HEK293T (cell line): ENCODE data around the gene CDADC1.

Experiments used
- CTCF ChIA-PET: fragments of 350-600 bp; formaldehyde crosslinking; extraction: SDS; loops from one replicate; lab custom pipeline; 2021; ENCODE audit warnings: antibody characterized with exemption, inconsistent platforms; lab: Yijun Ruan, JAX
- POLR2A ChIA-PET: fragments of 350-600 bp; formaldehyde crosslinking; extraction: SDS; loops from one replicate; lab custom pipeline; 2020; ENCODE audit warnings: antibody characterized with exemption, inconsistent platforms; lab: Yijun Ruan, JAX
- DNase-seq: peaks from one replicate; pipeline ENCODE4 v3.0.0; 2012; ENCODE audit warnings: mixed read lengths; ENCODE audit errors: extremely low spot score
- ARNT ChIP-seq: fragments of 450-650 bp; IDR thresholded peaks from 2 replicates; pipeline ENCODE4 v1.6.1; 2017; ENCODE audit warnings: mild to moderate bottlenecking
- BHLHE40 ChIP-seq: fragments of 450-650 bp; IDR thresholded peaks from 2 replicates; pipeline ENCODE4 v1.6.1; 2016; ENCODE audit warnings: mild to moderate bottlenecking, moderate library complexity, borderline replicate concordance
- CTBP1 ChIP-seq: fragments of 450-650 bp; IDR thresholded peaks from 2 replicates; pipeline ENCODE4 v1.6.1; 2016; ENCODE audit warnings: borderline replicate concordance
- ELF4 ChIP-seq: fragments of 450-650 bp; IDR thresholded peaks from 2 replicates; pipeline ENCODE4 v1.6.1; 2017; ENCODE audit warnings: antibody characterized with exemption
- FOXA1 ChIP-seq: fragments of 450-650 bp; IDR thresholded peaks from 2 replicates; pipeline ENCODE4 v1.6.1; 2016; ENCODE audit warnings: mild to moderate bottlenecking
- FOXK2 ChIP-seq: fragments of 450-650 bp; IDR thresholded peaks from 2 replicates; pipeline ENCODE4 v1.6.1; 2016; ENCODE audit warnings: mild to moderate bottlenecking
- FOXM1 ChIP-seq: fragments of 450-650 bp; IDR thresholded peaks from 2 replicates; pipeline ENCODE4 v1.6.1; 2017; ENCODE audit warnings: mild to moderate bottlenecking, borderline replicate concordance
- HDGF ChIP-seq: fragments of 450-650 bp; IDR thresholded peaks from 2 replicates; pipeline ENCODE4 v1.6.1; 2017; ENCODE audit warnings: antibody characterized with exemption, borderline replicate concordance
- L3MBTL2 ChIP-seq: fragments of 450-650 bp; conservative IDR thresholded peaks from 2 replicates; pipeline ENCODE4 v1.6.1; 2016; ENCODE audit warnings: mild to moderate bottlenecking
- LEF1 ChIP-seq: fragments of 450-650 bp; IDR thresholded peaks from 2 replicates; pipeline ENCODE4 v1.6.1; 2017; ENCODE audit warnings: mild to moderate bottlenecking, borderline replicate concordance
- NFRKB ChIP-seq: fragments of 450-650 bp; IDR thresholded peaks from 2 replicates; pipeline ENCODE4 v1.6.1; 2016; ENCODE audit warnings: mild to moderate bottlenecking, moderate library complexity
- PKNOX1 ChIP-seq: fragments of 450-650 bp; IDR thresholded peaks from 2 replicates; pipeline ENCODE4 v1.6.1; 2016
- SP1 ChIP-seq: fragments of 450-650 bp; IDR thresholded peaks from 2 replicates; pipeline ENCODE4 v1.6.1; 2017
- SUZ12 ChIP-seq: fragments of 450-650 bp; IDR thresholded peaks from 2 replicates; pipeline ENCODE4 v1.6.1; 2016; ENCODE audit warnings: mild to moderate bottlenecking
- TARDBP ChIP-seq: fragments of 450-650 bp; IDR thresholded peaks from 2 replicates; pipeline ENCODE4 v1.6.1; 2016
- ZNF384 ChIP-seq: fragments of 450-650 bp; IDR thresholded peaks from 2 replicates; pipeline ENCODE4 v1.6.1; 2016

The CDADC1 gene

GRCh38 chr13:49248622-49249002 lies 887 bp downstream of the CDADC1 start:
- TF ChIP-seq L3MBTL2 (no peak), LEF1 (no peak), BHLHE40 (no peak), PKNOX1 (no peak), ELF4 (no peak), SUZ12 (no peak), ARNT (no peak), TARDBP (no peak), FOXA1 (no peak), NFRKB (no peak), CTBP1 (no peak), HDGF (no peak), SP1 (no peak), FOXM1 (no peak), FOXK2 (no peak), ZNF384 (no peak)
- DNase-seq, result peak; percentile 15
- POLR2A ChIA-PET, result interaction anchor here (1.2 to 2.3 kb wide), 4 partner anchors 11 to 29 kb away, joined by 3 to 15 read pairs (median 7); no protein-coding TSS in a partner anchor
- CTCF ChIA-PET, result interaction anchor here (1.0 kb wide), 1 partner anchor 17 kb away, joined by 3 read pairs; no protein-coding TSS in a partner anchor

DNA sequence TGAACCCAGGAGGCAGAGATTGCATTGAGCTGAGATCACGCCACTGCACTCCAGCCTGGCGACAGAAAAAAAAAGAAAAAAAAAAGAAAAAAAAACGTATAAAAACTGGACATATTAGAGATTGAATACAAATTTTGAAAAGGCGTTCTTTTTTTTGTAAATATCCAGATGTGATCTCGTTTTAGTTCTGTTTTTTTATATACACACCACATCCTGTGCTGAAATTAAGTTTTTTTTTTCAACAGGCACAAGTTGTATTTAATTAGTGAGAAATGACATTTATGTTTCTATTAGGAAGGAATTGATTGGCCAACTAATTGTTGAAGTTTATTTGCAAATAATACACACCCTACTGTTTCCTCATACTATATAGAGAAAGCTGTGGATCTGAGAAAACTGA lies 3.6 kb downstream of the CDADC1 start:
- ChIA-PET POLR2A (no interaction called here), CTCF (interaction anchor here (0.6 to 1.5 kb wide), 2 partner anchors 11 to 266 kb away, joined by 3 read pairs; no protein-coding TSS in a partner anchor)
- DNase-seq, result no peak
- TF ChIP-seq ELF4 (no peak), LEF1 (no peak), BHLHE40 (no peak), SP1 (no peak), FOXA1 (no peak), PKNOX1 (no peak), NFRKB (no peak), HDGF (no peak), CTBP1 (no peak), TARDBP (no peak), ZNF384 (no peak), SUZ12 (no peak), FOXK2 (no peak), ARNT (no peak), FOXM1 (no peak)

- DNase-seq, result no peak
- ChIA-PET CTCF (interaction anchor here (0.7 kb wide), 1 partner anchor 622 kb away, joined by 3 read pairs; no protein-coding TSS in a partner anchor), POLR2A (no interaction called here)
- TF ChIP-seq TARDBP, result no peak
- no peak for TF ChIP-seq SUZ12
- TF ChIP-seq ZNF384, result no peak
These were observed 5.6 kb downstream of the CDADC1 start for GRCh38 chr13:49253310-49253709.

DNA sequence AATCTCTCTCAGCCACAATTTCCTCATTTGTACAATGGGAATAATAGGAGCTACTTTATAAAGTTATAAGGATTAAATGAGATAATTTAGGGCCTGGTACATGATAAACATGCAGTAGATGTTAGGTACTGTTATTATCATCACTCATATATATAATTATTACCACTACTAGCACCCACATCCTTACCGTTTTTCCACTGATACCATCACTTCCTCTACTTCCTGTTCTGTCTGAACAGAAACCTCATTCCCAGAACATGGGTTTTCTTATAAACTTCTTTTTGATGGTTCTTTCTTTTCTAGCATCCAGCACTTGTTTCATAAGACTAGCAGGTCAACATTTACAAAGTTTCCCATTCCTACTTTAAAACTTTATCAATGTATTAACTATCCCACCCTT lies 6.3 kb downstream of the CDADC1 start:
- TF ChIP-seq LEF1 (no peak), SUZ12 (no peak), CTBP1 (no peak), ELF4 (no peak), FOXM1 (no peak), FOXA1 (no peak), SP1 (no peak), L3MBTL2 (no peak), FOXK2 (no peak), NFRKB (no peak)
- ChIA-PET CTCF (no interaction called here), POLR2A (no interaction called here)
- DNase-seq, result no peak

GRCh38 chr13:49256841-49257240 lies 9.1 kb downstream of the CDADC1 start:
- ChIA-PET CTCF (no interaction called here), POLR2A (no interaction called here)
- TF ChIP-seq SP1 (no peak), ZNF384 (no peak), NFRKB (no peak), SUZ12 (no peak), LEF1 (no peak), ELF4 (no peak), PKNOX1 (no peak), TARDBP (no peak), HDGF (no peak), L3MBTL2 (no peak)
- no peak for DNase-seq

- ChIA-PET POLR2A (no interaction called here), CTCF (no interaction called here)
- DNase-seq, result no peak
- TF ChIP-seq ARNT (no peak), ELF4 (no peak), HDGF (no peak), FOXA1 (no peak), FOXK2 (no peak), FOXM1 (no peak), LEF1 (no peak), PKNOX1 (no peak), SP1 (no peak), BHLHE40 (no peak), L3MBTL2 (no peak), TARDBP (no peak), ZNF384 (no peak)
These were observed 10.5 kb downstream of the CDADC1 start for GRCh38 chr13:49258089-49258796.
